Measurements from ENCODE around the gene SLC22A16.
"Not testable (repeated sequence)": the region's sequence is repeated elsewhere in the genome, so short reads cannot be mapped to it uniquely, and the experiment has no call there.

Gene SLC22A16

GRCh38 chr6:110491299-110491643 lies 14.9 kb upstream of the SLC22A16 start:
- H3K4me3 ChIP-seq (ENCODE audit: low read depth, low read length) = no peak overlapping the region

- H3K4me3 ChIP-seq (ENCODE audit: low read depth, low read length) = no peak overlapping the region
Observed at GRCh38 chr6:110490110-110490509, 13.7 kb upstream of the SLC22A16 start.

DNA sequence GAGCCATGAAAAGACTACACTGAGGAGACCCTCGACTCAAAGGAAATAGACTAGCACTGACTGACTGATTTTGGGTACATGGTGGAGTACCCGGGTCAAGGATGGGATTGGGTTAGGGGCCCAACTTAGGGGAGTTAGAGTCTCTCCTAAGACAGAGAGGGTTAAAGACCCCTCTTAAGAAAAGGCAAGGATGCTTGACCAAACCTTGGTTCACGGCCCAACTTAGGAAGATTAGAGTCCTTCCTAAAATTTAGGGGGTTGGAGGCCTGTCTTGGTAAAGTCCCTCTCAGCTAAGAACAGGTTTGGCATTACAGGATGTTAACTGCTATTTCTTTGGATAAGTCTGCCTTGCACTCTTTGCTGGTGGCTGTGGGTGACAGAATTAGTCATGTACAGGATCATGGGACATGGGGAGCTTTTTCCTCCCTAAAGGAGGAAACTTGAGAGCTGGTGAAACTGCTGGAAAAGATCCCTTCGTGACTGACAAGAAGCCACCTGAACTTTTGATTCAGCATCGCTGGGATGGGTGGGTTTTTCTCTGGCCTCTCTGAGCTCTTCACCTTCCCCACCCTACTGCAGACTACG lies 12.3 kb upstream of the SLC22A16 start:
- H3K4me3 ChIP-seq (ENCODE audit: low read depth, low read length) = no peak overlapping the region

GRCh38 chr6:110487968-110488381 lies 11.6 kb upstream of the SLC22A16 start:
- not testable (repeated sequence) for H3K4me3 ChIP-seq (ENCODE audit: low read depth, low read length)

- H3K4me3 ChIP-seq (ENCODE audit: low read depth, low read length) = no peak overlapping the region
Observed at GRCh38 chr6:110486756-110487155, 10.3 kb upstream of the SLC22A16 start.

DNA sequence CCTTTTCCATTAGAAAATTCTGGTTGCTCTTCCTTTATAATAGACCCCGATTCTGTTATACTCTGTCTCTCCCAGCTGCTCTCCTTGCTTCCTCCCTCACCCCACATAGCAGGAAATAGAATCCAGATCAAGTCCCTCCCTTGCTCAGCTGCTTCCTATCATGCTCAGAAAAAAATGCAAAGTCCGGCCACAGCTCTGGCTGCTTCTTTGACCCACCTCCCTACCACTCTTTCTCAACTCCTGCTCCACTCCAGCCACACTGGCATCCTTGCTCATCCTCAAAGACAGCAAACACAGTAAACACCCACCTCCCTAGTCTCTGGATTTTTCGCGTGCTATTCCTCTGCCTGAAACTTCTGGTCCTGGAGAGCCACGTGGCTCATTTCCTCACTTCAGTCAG lies 9.1 kb upstream of the SLC22A16 start:
- no peak overlapping the region for H3K4me3 ChIP-seq (ENCODE audit: low read depth, low read length)

- no peak overlapping the region for H3K4me3 ChIP-seq (ENCODE audit: low read depth, low read length)
Observed at GRCh38 chr6:110484321-110484720, 7.9 kb upstream of the SLC22A16 start.

GRCh38 chr6:110482774-110483400 lies 6.5 kb upstream of the SLC22A16 start:
- H3K4me3 ChIP-seq (ENCODE audit: low read depth, low read length) = no peak overlapping the region

DNA sequence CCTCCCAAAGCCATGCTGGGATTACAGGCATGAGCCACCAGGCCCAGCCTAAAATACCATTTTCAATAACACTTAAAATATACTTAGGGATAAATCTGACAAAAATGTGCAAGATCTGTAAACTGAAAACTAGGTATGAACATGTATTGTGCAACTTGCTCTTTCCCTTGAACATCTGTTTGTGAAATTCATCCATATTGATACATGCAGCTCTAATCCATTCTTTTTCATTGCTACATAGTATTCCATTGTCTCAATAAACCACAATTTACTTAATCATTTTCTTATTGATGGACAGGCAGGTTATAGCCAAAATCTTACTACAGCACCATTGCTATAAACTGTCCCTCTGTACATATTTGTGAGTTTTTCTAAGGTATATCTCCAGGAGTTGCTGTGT lies 4.7 kb upstream of the SLC22A16 start:
- H3K4me3 ChIP-seq (ENCODE audit: low read depth, low read length) = no peak overlapping the region

GRCh38 chr6:110475066-110475653 lies 1.3 kb downstream of the SLC22A16 start:
- no peak overlapping the region for H3K4me3 ChIP-seq (ENCODE audit: low read depth, low read length)

DNA sequence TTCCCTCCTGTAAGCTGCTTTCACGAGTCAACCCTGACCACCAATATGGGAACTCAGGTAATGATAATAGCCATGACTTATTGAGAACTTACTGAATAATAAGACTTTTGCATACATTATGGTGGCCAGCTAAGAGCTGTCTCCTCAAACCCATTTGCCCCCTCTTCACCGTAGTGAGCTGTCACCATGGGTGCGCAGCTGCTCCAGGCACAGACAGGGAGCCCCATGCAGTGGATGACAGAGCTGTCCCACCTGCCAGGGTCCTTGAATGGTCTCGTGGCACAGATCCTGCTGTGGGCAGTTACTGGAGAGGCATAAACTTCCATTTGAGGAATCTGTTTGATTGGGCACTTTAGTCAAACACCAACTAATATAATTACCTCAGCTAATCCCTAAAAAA lies 1.9 kb downstream of the SLC22A16 start:
- H3K4me3 ChIP-seq (ENCODE audit: low read depth, low read length) = no peak overlapping the region

- H3K4me3 ChIP-seq (ENCODE audit: low read depth, low read length) = no peak overlapping the region
Observed at GRCh38 chr6:110472739-110473138, 3.7 kb downstream of the SLC22A16 start.

DNA sequence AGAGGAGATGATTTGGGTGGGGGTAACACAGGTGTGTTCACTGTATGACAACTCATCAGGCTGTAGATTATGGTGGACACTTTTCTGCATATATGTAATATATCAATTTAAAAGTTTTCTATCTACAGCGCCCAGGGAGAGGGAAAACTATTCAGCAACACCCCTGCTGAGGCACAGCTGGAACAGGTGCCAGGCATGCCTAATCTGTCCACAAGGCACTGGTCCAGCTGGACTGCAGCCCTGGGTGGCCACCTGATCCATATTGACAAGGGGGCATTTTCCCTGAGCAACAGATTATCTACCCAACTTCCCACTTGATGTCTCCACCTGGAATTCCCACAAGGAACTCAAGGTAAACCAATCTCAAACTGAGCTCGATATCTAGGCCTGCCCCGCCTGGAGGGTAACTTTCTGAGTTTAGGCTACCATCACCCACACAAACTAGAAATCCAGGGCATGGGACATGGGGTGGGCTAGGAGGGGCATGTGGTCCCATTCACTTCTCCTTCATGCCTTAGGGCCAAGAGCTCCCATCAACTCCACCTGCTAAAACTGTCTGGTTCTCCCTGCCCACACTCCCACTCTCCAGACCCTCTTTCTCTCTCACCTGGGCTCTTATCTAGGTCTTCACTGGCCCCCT lies 4.6 kb downstream of the SLC22A16 start:
- no peak overlapping the region for H3K4me3 ChIP-seq (ENCODE audit: low read depth, low read length)

- H3K4me3 ChIP-seq (ENCODE audit: low read depth, low read length) = no peak overlapping the region
Observed at GRCh38 chr6:110468731-110469130, 7.7 kb downstream of the SLC22A16 start.

GRCh38 chr6:110467566-110468140 lies 8.8 kb downstream of the SLC22A16 start:
- no peak overlapping the region for H3K4me3 ChIP-seq (ENCODE audit: low read depth, low read length)

- H3K4me3 ChIP-seq (ENCODE audit: low read depth, low read length) = no peak overlapping the region
Observed at GRCh38 chr6:110462884-110463481, 13.4 kb downstream of the SLC22A16 start.

- no peak overlapping the region for H3K4me3 ChIP-seq (ENCODE audit: low read depth, low read length)
Observed at GRCh38 chr6:110461376-110461775, 15.0 kb downstream of the SLC22A16 start.

GRCh38 chr6:110459137-110459536 lies 17.3 kb downstream of the SLC22A16 start:
- H3K4me3 ChIP-seq (ENCODE audit: low read depth, low read length) = no peak overlapping the region

- H3K4me3 ChIP-seq (ENCODE audit: low read depth, low read length) = no peak overlapping the region
Observed at GRCh38 chr6:110458476-110458875, 17.9 kb downstream of the SLC22A16 start.

DNA sequence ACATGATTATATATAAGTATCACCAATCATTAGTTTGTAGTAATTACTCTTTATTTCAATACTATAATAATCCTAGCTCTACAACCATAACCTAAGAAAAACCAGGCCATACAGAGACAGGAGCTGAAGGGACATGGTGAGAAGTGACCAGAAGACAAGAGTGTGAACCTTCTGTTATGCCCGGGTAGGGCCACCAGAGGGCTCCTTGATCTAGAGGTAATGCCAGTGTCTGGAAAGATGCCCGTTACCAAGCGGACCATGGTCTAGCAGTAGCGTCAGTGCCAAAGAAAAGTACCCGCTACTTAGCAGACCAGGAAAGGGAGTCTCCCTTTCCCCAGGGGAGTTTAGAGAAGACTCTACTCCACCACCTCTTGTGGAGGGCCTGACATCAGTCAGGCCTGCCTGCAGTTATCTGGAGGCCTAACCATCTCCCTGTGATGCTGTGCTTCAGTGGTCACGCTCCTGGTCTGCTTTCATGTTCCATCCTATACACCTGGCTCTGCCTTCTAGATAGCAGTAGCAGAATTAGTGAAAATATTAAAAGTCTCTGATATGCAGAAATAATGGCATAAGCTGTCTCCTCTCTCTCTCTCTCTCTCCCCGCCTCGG lies 18.7 kb downstream of the SLC22A16 start:
- not testable (repeated sequence) for H3K4me3 ChIP-seq (ENCODE audit: low read depth, low read length)

- no peak overlapping the region for H3K4me3 ChIP-seq (ENCODE audit: low read depth, low read length)
Observed at GRCh38 chr6:110456694-110457093, 19.7 kb downstream of the SLC22A16 start.

Data from iPS-11a (cell line).